ENCODE results near the gene SULT4A1.
"Not testable (repeated sequence)": the region's sequence is repeated elsewhere in the genome, so short reads cannot be mapped to it uniquely, and the experiment has no call there.

SULT4A1 gene

GRCh38 chr22:43862074-43862881 lies at the start of gene SULT4A1:
Gene SULT4A1, minus strand, starts transcription at chr22:43862513. Its CDS starts 131 bp downstream, at chr22:43862382.
- DNase-seq, result no peak

GRCh38 chr22:43911351-43911750 lies 49.0 kb upstream of the SULT4A1 start:
- DNase-seq, result no peak

DNA sequence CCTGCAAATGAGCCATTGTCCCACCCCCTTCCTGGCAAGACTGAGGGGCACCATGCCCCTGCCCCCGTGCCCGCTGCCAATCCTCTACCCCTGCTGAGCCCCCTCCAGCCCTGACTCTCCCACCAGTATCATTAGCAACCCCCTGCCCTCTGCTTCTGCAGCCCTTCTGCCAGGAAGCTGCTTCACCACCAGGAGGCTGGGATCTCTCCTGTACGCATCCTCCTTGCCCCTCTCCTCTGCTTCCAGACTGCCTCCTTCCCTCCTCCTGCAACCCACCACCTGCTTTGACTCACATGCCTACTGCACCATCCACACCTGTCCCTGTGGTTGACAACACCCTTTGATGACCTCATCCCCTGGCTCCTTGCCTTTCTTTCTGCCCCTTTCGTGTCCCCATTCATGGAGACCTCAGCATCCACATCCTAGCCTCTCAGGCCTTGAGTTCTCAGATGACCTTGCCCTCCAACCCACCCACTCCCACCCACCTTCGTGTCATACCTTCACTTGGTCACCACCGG lies 47.9 kb upstream of the SULT4A1 start:
- DNase-seq, result no peak

- no peak for DNase-seq
Observed at GRCh38 chr22:43909708-43910107, 47.4 kb upstream of the SULT4A1 start.

- DNase-seq, result no peak
Observed at GRCh38 chr22:43905681-43906080, 43.4 kb upstream of the SULT4A1 start.

- peak; percentile 50 to 63 for DNase-seq
Observed at GRCh38 chr22:43904412-43904811, 42.1 kb upstream of the SULT4A1 start.

GRCh38 chr22:43903033-43903432 lies 40.7 kb upstream of the SULT4A1 start:
- DNase-seq, result not testable (repeated sequence)

DNA sequence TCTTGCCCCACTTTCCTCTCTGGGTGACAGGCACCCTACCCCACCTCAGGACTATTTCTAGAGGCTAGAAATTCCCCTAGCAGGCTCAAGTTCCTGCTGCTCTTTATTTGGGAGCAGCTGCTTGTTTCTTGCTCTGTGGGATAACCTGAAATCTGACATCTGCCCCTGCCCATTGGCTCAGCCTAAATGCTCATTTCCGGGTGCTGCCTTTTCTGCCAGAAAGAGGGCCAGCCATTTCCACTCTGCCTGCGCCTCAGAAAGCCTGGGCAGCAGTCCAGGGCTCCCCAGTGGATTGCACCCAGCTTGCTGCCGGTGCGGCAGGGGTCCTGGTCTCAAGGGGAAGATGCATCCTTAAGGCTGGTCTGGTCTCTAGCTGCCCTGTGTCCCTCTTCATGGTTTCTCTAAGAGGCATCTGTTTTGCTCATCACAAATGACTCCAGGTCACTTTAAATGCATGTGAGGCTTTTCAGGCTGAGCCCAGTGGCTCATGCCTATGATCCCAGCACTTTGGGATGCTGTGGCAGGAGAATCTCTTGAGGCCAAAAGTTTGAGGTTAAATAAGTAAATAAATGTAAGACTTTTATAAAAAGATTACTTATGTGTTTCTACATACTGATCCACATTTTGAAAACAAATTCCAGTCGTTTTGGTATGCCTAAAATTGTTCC lies 39.8 kb upstream of the SULT4A1 start:
- DNase-seq, result no peak

GRCh38 chr22:43900206-43900605 lies 37.9 kb upstream of the SULT4A1 start:
- DNase-seq, result no peak

GRCh38 chr22:43897751-43898261 lies 35.5 kb upstream of the SULT4A1 start:
- DNase-seq, result peak; percentile 27 to 31

GRCh38 chr22:43895986-43896645 lies 33.8 kb upstream of the SULT4A1 start:
- DNase-seq, result no peak

- DNase-seq, result no peak
Observed at GRCh38 chr22:43894122-43894521, 31.8 kb upstream of the SULT4A1 start.

- DNase-seq, result no peak
Observed at GRCh38 chr22:43893266-43893665, 31.0 kb upstream of the SULT4A1 start.

GRCh38 chr22:43892183-43892894 lies 30.0 kb upstream of the SULT4A1 start:
- no peak for DNase-seq

- DNase-seq, result peak; percentile 35 to 50
Observed at GRCh38 chr22:43891360-43892182, 29.3 kb upstream of the SULT4A1 start, which contains the start of gene PNPLA5. Gene PNPLA5, minus strand, starts transcription at chr22:43892013. Its CDS starts 133 bp downstream, at chr22:43891880.

GRCh38 chr22:43890901-43891331 lies 28.6 kb upstream of the SULT4A1 start:
- no peak for DNase-seq

DNA sequence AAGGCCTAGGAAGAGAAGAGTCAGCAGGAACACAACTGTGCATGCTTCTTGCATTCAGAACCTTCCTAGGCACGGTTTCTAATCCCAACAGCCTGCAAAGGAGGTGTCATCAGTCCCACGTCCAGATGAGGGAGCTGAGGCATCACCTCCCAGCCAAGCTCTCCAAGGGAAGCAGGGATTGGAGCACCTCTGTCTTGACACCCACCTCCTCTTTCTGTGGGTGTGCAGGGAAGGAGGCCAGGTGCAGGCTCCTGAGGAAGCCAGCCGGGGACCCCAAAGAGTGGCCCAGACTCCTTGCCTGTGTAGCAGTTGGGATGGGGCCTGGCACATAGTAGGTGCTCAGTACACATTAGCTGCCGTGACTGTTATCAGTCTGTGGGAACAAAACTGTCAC lies 27.5 kb upstream of the SULT4A1 start:
- DNase-seq, result no peak

DNA sequence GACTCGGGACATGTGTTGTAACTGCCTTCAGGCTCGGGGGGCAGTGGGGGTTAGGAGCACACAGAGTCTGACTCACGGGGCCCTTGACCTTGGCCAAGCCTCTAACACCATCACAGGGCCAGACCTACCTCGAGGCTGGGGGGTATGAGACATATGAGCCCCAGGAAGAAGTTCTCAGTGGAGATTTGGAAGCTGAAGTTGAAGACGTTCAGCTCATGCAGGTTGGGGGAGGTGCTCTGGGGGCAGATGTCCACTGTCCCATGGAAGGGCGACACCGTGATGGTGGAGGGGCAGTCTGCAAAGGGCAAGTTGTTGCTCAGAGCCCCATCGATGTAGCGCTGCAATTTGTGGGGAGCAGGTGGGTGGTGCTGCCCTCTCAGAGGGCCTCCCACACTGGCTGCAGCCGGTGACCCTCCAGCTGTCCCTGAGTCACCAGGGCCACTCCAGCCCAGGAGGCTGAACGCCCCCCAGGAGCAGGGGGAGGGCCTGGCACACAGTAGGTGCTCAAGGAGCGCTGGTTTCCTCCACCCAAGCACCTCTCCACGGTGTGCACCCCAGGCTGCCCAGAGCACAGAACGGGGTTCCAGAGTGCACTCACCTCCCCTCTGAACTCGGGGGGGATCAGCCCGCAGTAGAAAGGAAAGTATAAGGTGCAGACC lies 27.0 kb upstream of the SULT4A1 start:
- DNase-seq, result no peak

DNA sequence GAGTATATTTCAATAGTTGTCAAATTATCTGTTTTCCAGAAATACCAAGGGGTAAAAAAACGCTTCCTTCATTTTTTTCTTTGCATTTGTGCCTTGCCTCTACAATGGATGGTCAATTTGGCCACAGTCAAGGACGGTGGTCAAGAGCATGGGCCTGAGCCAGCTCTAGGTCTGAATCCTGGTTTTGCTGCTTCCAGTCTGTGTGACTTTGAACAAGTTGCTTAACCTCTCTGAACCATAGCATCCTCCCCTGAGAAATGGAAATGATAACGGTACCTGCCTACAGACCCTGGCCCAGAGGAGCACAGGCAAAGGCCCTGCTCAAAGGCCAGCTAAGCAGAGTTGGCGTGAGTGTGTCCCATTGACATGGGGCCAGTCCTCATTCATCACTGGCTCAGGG lies 26.4 kb upstream of the SULT4A1 start:
- DNase-seq, result no peak

GRCh38 chr22:43887391-43887790 lies 25.1 kb upstream of the SULT4A1 start:
- DNase-seq, result no peak

DNA sequence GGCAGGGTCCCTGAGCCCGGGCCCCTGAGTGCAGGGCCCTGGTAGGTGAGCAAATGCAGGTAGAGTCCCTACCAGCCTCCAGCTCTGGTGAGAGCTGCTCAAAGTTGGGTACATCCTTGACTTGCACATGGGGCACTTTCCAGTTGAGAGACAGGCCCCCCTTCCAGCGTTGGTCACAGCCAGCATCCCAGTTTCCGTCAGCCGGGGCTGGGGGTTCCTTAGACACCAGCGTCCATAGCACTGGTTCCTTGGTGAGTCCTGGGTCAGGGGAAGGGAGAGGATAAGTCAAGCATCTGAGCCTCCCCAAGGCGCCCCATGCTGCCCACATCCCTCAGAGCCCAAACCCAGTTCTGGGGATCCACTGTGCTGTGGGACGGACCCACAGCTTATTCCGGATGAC lies 23.9 kb upstream of the SULT4A1 start:
- DNase-seq, result no peak

Data from activated CD4-positive, alpha-beta T cell treated with anti-CD3 and anti-CD28 coated beads, Interleukin-2, amount 50 U/mL, for 48 hours (primary cell).